Stomach (tissue), 9 donors: ENCODE measurements around the gene THAP8. TPM values are rescaled to one million over a fixed set of nuclear protein-coding genes. Genes with fewer than 3 reads are reported as not detected.

ENCODE experiments used
- DNase-seq, 2 donors: peaks; one replicate each; pipeline versions ENCODE4 v3.0.0 to v3.0.0-alpha.2; 2013 to 2019
- H3K27ac ChIP-seq, 5 donors: fragments of 200-600 bp in 4 of 5; sonication (generic) in 4 of 5; one replicate each; pipeline ENCODE4 v1.5.1; 2013 to 2019; ENCODE audit warnings: mild to moderate bottlenecking in 1 of 5, moderate library complexity in 1 of 5
- H3K27me3 ChIP-seq, 3 donors: fragments of 200-600 bp; sonication (generic); one replicate each; pipeline ENCODE4 v1.5.1; 2017 to 2019; ENCODE audit warnings: mixed run types in 1 of 3
- H3K36me3 ChIP-seq, 4 donors: fragments of 200-600 bp; sonication (generic); 1 replicate in 3 of 4; 2 replicates in 1 of 4; pipeline ENCODE4 v1.5.1; 2016 to 2019
- H3K4me1 ChIP-seq, 4 donors: fragments of 200-600 bp; sonication (generic); one replicate each; pipeline ENCODE4 v1.5.1; 2016 to 2019
- H3K4me3 ChIP-seq, 4 donors: fragments of 200-600 bp; sonication (generic) in 3 of 4; one replicate each; pipeline ENCODE4 v1.5.1; 2016 to 2019; ENCODE audit warnings: mild to moderate bottlenecking in 1 of 4
- H3K9me3 ChIP-seq, 4 donors: fragments of 200-600 bp; sonication (generic); one replicate each; pipeline ENCODE4 v1.5.1; 2016 to 2019
- CTCF ChIP-seq, 7 experiments: fragments of 450-650 bp in 4 of 7; fragments of 200-600 bp in 3 of 7; sonication (generic) in 3 of 7; IDR thresholded peaks; one replicate each; pipeline ENCODE4 v1.5.1; 2016 to 2019; ENCODE audit warnings: antibody characterized with exemption in 7 of 7, control low read depth in 2 of 7, mild to moderate bottlenecking in 1 of 7
- EP300 ChIP-seq: sonication (generic); formaldehyde crosslinking; IDR thresholded peaks from one replicate; pipeline ENCODE4 v1.6.1; 2017; ENCODE audit warnings: antibody characterized with exemption
- POLR2A ChIP-seq, 4 donors: fragments of 450-650 bp; IDR thresholded peaks; one replicate each; pipeline ENCODE4 v1.6.1; 2016; ENCODE audit warnings: antibody characterized with exemption in 4 of 4, control low read depth in 2 of 4, mild to moderate bottlenecking in 1 of 4, moderate library complexity in 1 of 4
- POLR2AphosphoS5 ChIP-seq, 3 donors: sonication (generic); formaldehyde crosslinking; IDR thresholded peaks; one replicate each; pipeline ENCODE4 v1.6.1; 2016; ENCODE audit warnings: antibody characterized with exemption in 3 of 3
- WGBS, 5 donors: extraction: QIAGEN DNeasy Blood & Tissue Kit in 3 of 5; methylation state at CpG; one replicate each; pipeline versions ENCODE4 v1.1.5 to v1.1.7; 2013 to 2018; 5-methylcytosine and 5-hydroxymethylcytosine counted together
- intact Hi-C: fragments of 100-400 bp; cut with DNase I; formaldehyde crosslinking; loops from one replicate; pipeline ENCODE4 v1.15.1; 2023; ENCODE audit warnings: low total_unique reads
- polyA plus RNA-seq, 3 donors: library from polyadenylated mRNA; stranded (reverse); fragments of 200-250 nt; gene quantifications; one replicate each; pipeline ENCODE4 v1.2.3, GENCODE V29; 2013
- total RNA-seq, 5 donors: library from RNA; depleted of rRNA; stranded (reverse); fragments of >200 nt; gene quantifications; one replicate each; pipeline versions ENCODE4 v1.1.0 to v1.2.3, GENCODE V29; 2014 to 2016
- donor health status: healthy with polysubstance abuse.
- donor health status: Bipolar disorder and iron deficiency.
- donor health status: healthy.

THAP8 gene
- total and polyA plus RNA-seq, 8 donors = 0.29 to 12.8 (median 4.7) TPM; not detected in 1

GRCh38 chr19:35986664-35987570 is 67.2 kb downstream of the THAP8 start:
- H3K36me3 ChIP-seq = no peaks in the 10 kb centered on the region
- TF ChIP-seq CTCF (IDR thresholded peaks at IDR 0.05) (no peak), EP300 (no peak), POLR2A (IDR thresholded peaks at IDR 0.05) (no peak), POLR2AphosphoS5 (IDR thresholded peaks at IDR 0.05) (no peak)
- peaks cover 0 to 77% (median 38%) of the 10 kb centered on the region in 3 donors for H3K27me3 ChIP-seq
- peaks cover 7 to 11% (median 10%) of the 10 kb centered on the region in 4 donors for H3K4me1 ChIP-seq
- H3K27ac ChIP-seq = no peak overlapping the region
- intact Hi-C loops = no loop called here
- DNase-seq = peak in 1 of 2 donors; percentile 43
- peaks cover 0 to 3% (median 0%) of the 10 kb centered on the region in 4 donors for H3K9me3 ChIP-seq
- H3K4me3 ChIP-seq = peak overlapping the region; percentile 30 to 50 (median 35)
- 9 to 13% (median 9%) methylated on average over 37 to 54 of the region's 54 CpGs for WGBS, 5 donors

GRCh38 chr19:35986111-35986510 is 68.0 kb downstream of the THAP8 start:
- WGBS, 5 donors = 85 to 94% (median 87%) methylated on average over 4 to 5 of the region's 5 CpGs
- no peak for DNase-seq
- TF ChIP-seq POLR2AphosphoS5 (IDR thresholded peaks at IDR 0.05) = no peak
- no peak for TF ChIP-seq EP300
- TF ChIP-seq CTCF (IDR thresholded peaks at IDR 0.05) = no peak
- TF ChIP-seq POLR2A (IDR thresholded peaks at IDR 0.05) = no peak
- H3K4me3 ChIP-seq = no peak overlapping the region
- H3K27ac ChIP-seq = no peak overlapping the region
- H3K36me3 ChIP-seq = no peaks in the 10 kb centered on the region
- intact Hi-C loops = no loop called here
- peaks cover 7 to 11% (median 10%) of the 10 kb centered on the region in 4 donors for H3K4me1 ChIP-seq
- H3K9me3 ChIP-seq = peaks cover 0 to 3% (median 0%) of the 10 kb centered on the region in 4 donors
- peaks cover 0 to 77% (median 42%) of the 10 kb centered on the region in 3 donors for H3K27me3 ChIP-seq

Other genes with a start within 250 kb of the THAP8 start
- gene PRODH2, start 241.4 kb downstream of the THAP8 start, total RNA-seq = not detected
- under 1 TPM in 1 of 3 donors, not detected in 2; 0.23 TPM for gene PRODH2, start 241.4 kb downstream of the THAP8 start, polyA plus RNA-seq
- gene NPHS1, start 201.8 kb downstream of the THAP8 start, total RNA-seq = 10 to 100 TPM in 1 of 5 donors, 1 to 10 TPM in 1, under 1 TPM in 1, not detected in 2; 0.37 to 17.9 (median 5.4) TPM
- under 1 TPM; 0.10 to 0.61 (median 0.25) TPM for gene NPHS1, start 201.8 kb downstream of the THAP8 start, polyA plus RNA-seq
- under 1 TPM in 2 of 5 donors, not detected in 3; 0.43 to 0.73 TPM for gene KIRREL2, start 197.4 kb downstream of the THAP8 start, total RNA-seq
- under 1 TPM in 2 of 3 donors, not detected in 1; 0.56 to 0.65 TPM for gene KIRREL2, start 197.4 kb downstream of the THAP8 start, polyA plus RNA-seq
- 10 to 100 TPM in 4 of 5 donors, 1 to 10 TPM in 1; 5.3 to 76.5 (median 18.8) TPM for gene APLP1, start 185.7 kb downstream of the THAP8 start, total RNA-seq
- gene APLP1, start 185.7 kb downstream of the THAP8 start, polyA plus RNA-seq = 10 to 100 TPM; 12.5 to 31.3 (median 18.1) TPM
- 10 to 100 TPM in 3 of 5 donors, 1 to 10 TPM in 1, not detected in 1; 6.6 to 42.0 (median 17.6) TPM for gene NFKBID, start 153.7 kb downstream of the THAP8 start, total RNA-seq
- gene NFKBID, start 153.7 kb downstream of the THAP8 start, polyA plus RNA-seq = 1 to 10 TPM; 2.4 to 7.1 (median 3.3) TPM
- 10 to 100 TPM in 1 of 5 donors, 1 to 10 TPM in 1, not detected in 3; 5.0 to 12.5 TPM for gene HCST, start 151.8 kb downstream of the THAP8 start, total RNA-seq
- 10 to 100 TPM in 1 of 3 donors, 1 to 10 TPM in 2; 8.2 to 11.3 (median 9.2) TPM for gene HCST, start 151.8 kb downstream of the THAP8 start, polyA plus RNA-seq
- gene TYROBP, start 146.0 kb downstream of the THAP8 start, total RNA-seq = 10 to 100 TPM in 2 of 5 donors, 1 to 10 TPM in 1, not detected in 2; 9.4 to 72.3 (median 14.1) TPM
- gene TYROBP, start 146.0 kb downstream of the THAP8 start, polyA plus RNA-seq = 100 to 1,000 TPM in 1 of 3 donors, 10 to 100 TPM in 2; 38.4 to 106 (median 87.2) TPM
- gene LRFN3, start 117.9 kb downstream of the THAP8 start, total RNA-seq = 10 to 100 TPM in 2 of 5 donors, 1 to 10 TPM in 2, under 1 TPM in 1; 0.73 to 48.1 (median 4.0) TPM
- 1 to 10 TPM; 2.0 to 6.7 (median 2.6) TPM for gene LRFN3, start 117.9 kb downstream of the THAP8 start, polyA plus RNA-seq
- 10 to 100 TPM in 3 of 5 donors, 1 to 10 TPM in 1, not detected in 1; 8.0 to 38.1 (median 21.1) TPM for gene SDHAF1, start 59.1 kb downstream of the THAP8 start, total RNA-seq
- 10 to 100 TPM; 19.2 to 31.2 (median 28.3) TPM for gene SDHAF1, start 59.1 kb downstream of the THAP8 start, polyA plus RNA-seq
- gene SYNE4, start 45.5 kb downstream of the THAP8 start, total RNA-seq = 10 to 100 TPM in 1 of 5 donors, 1 to 10 TPM in 3, not detected in 1; 1.3 to 11.2 (median 5.4) TPM
- gene SYNE4, start 45.5 kb downstream of the THAP8 start, polyA plus RNA-seq = 1 to 10 TPM; 3.5 to 5.8 (median 4.6) TPM
- gene ALKBH6, start 40.1 kb downstream of the THAP8 start, total RNA-seq = 100 to 1,000 TPM in 2 of 5 donors, 10 to 100 TPM in 1, 1 to 10 TPM in 2; 8.8 to 187 (median 44.2) TPM
- gene ALKBH6, start 40.1 kb downstream of the THAP8 start, polyA plus RNA-seq = 10 to 100 TPM in 2 of 3 donors, 1 to 10 TPM in 1; 9.8 to 25.8 (median 13.7) TPM
- gene CLIP3, start 21.4 kb downstream of the THAP8 start, total RNA-seq = 10 to 100 TPM in 1 of 5 donors, 1 to 10 TPM in 4; 1.8 to 17.1 (median 7.5) TPM
- 1 to 10 TPM; 4.5 to 8.3 (median 5.5) TPM for gene CLIP3, start 21.4 kb downstream of the THAP8 start, polyA plus RNA-seq
- gene WDR62, start 612 bp upstream of the THAP8 start, total RNA-seq = 10 to 100 TPM in 1 of 5 donors, 1 to 10 TPM in 3, under 1 TPM in 1; 0.29 to 15.2 (median 2.7) TPM
- 1 to 10 TPM in 2 of 3 donors, under 1 TPM in 1; 0.31 to 1.3 (median 1.2) TPM for gene WDR62, start 612 bp upstream of the THAP8 start, polyA plus RNA-seq
- gene OVOL3, start 56.9 kb upstream of the THAP8 start, total RNA-seq = not detected
- not detected for gene OVOL3, start 56.9 kb upstream of the THAP8 start, polyA plus RNA-seq
- 100 to 1,000 TPM in 1 of 5 donors, 10 to 100 TPM in 4; 16.2 to 199 (median 42.8) TPM for gene POLR2I, start 60.6 kb upstream of the THAP8 start, total RNA-seq
- gene POLR2I, start 60.6 kb upstream of the THAP8 start, polyA plus RNA-seq = 100 to 1,000 TPM in 2 of 3 donors, 10 to 100 TPM in 1; 84.0 to 123 (median 117) TPM
- 100 to 1,000 TPM in 1 of 5 donors, 10 to 100 TPM in 4; 32.1 to 263 (median 71.0) TPM for gene TBCB, start 61.2 kb upstream of the THAP8 start, total RNA-seq
- 100 to 1,000 TPM; 137 to 165 (median 140) TPM for gene TBCB, start 61.2 kb upstream of the THAP8 start, polyA plus RNA-seq
- 100 to 1,000 TPM in 4 of 5 donors, 10 to 100 TPM in 1; 93.7 to 188 (median 115) TPM for gene CAPNS1, start 85.8 kb upstream of the THAP8 start, total RNA-seq
- 100 to 1,000 TPM; 500 to 575 (median 554) TPM for gene CAPNS1, start 85.8 kb upstream of the THAP8 start, polyA plus RNA-seq
- 10 to 100 TPM in 2 of 5 donors, 1 to 10 TPM in 2, not detected in 1; 4.0 to 21.0 (median 10.4) TPM for gene COX7A1, start 98.2 kb upstream of the THAP8 start, total RNA-seq
- 10 to 100 TPM; 31.9 to 43.4 (median 32.7) TPM for gene COX7A1, start 98.2 kb upstream of the THAP8 start, polyA plus RNA-seq
- gene ZNF565, start 160.4 kb upstream of the THAP8 start, total RNA-seq = 10 to 100 TPM in 1 of 5 donors, 1 to 10 TPM in 3, under 1 TPM in 1; 0.45 to 16.3 (median 2.3) TPM
- 1 to 10 TPM; 2.1 to 3.4 (median 2.3) TPM for gene ZNF565, start 160.4 kb upstream of the THAP8 start, polyA plus RNA-seq
- 100 to 1,000 TPM in 1 of 5 donors, 10 to 100 TPM in 3, 1 to 10 TPM in 1; 8.7 to 108 (median 63.5) TPM for gene ZNF146, start 160.8 kb upstream of the THAP8 start, total RNA-seq
- 10 to 100 TPM; 19.2 to 24.7 (median 22.2) TPM for gene ZNF146, start 160.8 kb upstream of the THAP8 start, polyA plus RNA-seq